ENCODE data around the gene TMEM81. TPM values are rescaled to one million over a fixed set of nuclear protein-coding genes. Genes with fewer than 3 reads are reported as not detected.

TMEM81 gene
- total and polyA plus RNA-seq, 2 donors (not counting 1 experiment from before 2014, with no cell fraction given), result 1.8 to 1.9 TPM

DNA sequence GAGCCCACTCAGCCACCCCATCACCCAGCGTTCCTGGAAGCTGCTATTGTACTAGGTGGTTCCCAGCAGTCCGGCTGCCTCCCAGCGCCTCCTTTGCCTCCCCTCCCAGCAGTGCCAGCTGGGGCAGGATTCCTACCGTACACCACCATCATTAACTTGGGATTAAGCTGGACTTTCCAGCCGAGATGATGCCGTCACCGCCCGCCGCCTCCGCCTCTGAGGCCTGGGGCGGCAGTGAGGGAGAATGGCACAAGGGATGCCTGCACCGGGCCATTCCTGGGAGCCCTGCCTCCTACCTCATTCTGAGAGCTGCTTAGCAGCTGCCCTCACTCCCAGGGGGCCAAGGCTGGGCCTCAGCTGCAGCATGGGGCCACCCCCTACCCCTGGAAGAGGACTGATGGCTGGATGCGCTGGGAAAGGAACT lies 28.1 kb downstream of the TMEM81 start:
- TF ChIP-seq, protein P1, sequence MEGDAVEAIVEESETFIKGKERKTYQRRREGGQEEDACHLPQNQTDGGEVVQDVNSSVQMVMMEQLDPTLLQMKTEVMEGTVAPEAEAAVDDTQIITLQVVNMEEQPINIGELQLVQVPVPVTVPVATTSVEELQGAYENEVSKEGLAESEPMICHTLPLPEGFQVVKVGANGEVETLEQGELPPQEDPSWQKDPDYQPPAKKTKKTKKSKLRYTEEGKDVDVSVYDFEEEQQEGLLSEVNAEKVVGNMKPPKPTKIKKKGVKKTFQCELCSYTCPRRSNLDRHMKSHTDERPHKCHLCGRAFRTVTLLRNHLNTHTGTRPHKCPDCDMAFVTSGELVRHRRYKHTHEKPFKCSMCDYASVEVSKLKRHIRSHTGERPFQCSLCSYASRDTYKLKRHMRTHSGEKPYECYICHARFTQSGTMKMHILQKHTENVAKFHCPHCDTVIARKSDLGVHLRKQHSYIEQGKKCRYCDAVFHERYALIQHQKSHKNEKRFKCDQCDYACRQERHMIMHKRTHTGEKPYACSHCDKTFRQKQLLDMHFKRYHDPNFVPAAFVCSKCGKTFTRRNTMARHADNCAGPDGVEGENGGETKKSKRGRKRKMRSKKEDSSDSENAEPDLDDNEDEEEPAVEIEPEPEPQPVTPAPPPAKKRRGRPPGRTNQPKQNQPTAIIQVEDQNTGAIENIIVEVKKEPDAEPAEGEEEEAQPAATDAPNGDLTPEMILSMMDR (conservative IDR thresholded peaks at IDR 0.05 in 1 of 2, IDR thresholded peaks at IDR 0.05 in 1 of 2; ENCODE audit: low read depth in 1 of 2, low read length in 2 of 2), result no peak
- TF ChIP-seq EZH2 (IDR thresholded peaks at IDR 0.05; ENCODE audit: low read length, missing control alignments), result no peak
- no peak overlapping the region for H2AFZ ChIP-seq (ENCODE audit: low read length)
- peaks cover 14% of the 10 kb centered on the region for H3K27me3 ChIP-seq (ENCODE audit: control insufficient read depth, insufficient read depth, low read length)
- H3K4me1 ChIP-seq (ENCODE audit: control insufficient read depth, extremely low read depth, insufficient read depth, low read length), result no peaks in the 10 kb centered on the region
- H3K36me3 ChIP-seq (ENCODE audit: control insufficient read depth, insufficient read depth, low read length), result no peaks in the 10 kb centered on the region
- no peak for DNase-seq (ENCODE audit: low read depth in 2 of 2)
- no peaks in the 10 kb centered on the region for H3K9me3 ChIP-seq (ENCODE audit: control insufficient read depth, insufficient read depth, low read depth, low read length)
- H4K20me1 ChIP-seq (ENCODE audit: control insufficient read depth, extremely low read depth, insufficient read depth, low read length), result no peaks in the 10 kb centered on the region
- H3K4me3 ChIP-seq (replicated peaks in 1 of 4; ENCODE audit: control extremely low read depth in 1 of 4, insufficient read depth in 1 of 4, low read depth in 3 of 4, low read length in 4 of 4), result no peak overlapping the region
- no peak overlapping the region for H3K4me2 ChIP-seq (ENCODE audit: extremely low read depth, insufficient read depth, low read length)
- H3K27ac ChIP-seq (ENCODE audit: insufficient read depth, low read length), result no peak overlapping the region
- H3K79me2 ChIP-seq (ENCODE audit: control insufficient read depth, insufficient read depth, low read length), result no peaks in the 10 kb centered on the region
- no peak overlapping the region for H3K9ac ChIP-seq (ENCODE audit: insufficient read depth, low read length)

DNA sequence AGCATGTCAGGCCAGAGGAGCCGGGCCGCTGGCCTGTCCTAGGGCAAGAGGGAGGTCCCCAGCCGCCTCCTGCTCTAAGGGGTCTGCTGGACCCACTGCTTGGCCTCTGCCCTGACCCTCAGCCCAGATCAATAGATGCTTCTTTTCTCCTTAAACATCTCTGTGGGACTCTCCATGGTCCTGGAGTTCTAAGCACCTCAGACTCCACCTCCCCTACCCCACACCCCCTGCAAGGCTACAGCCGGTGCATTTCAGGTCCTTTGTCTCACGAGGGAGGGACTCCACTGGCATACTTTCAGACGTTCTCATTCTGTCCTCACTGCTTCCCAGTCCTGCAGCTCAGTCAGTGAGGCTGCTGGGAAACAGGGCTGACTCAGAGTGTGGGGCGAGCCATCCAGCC lies 30.2 kb downstream of the TMEM81 start:
- H3K4me3 ChIP-seq (replicated peaks in 1 of 4; ENCODE audit: control extremely low read depth in 1 of 4, insufficient read depth in 1 of 4, low read depth in 3 of 4, low read length in 4 of 4), result no peak overlapping the region
- H3K4me2 ChIP-seq (ENCODE audit: extremely low read depth, insufficient read depth, low read length), result no peak overlapping the region
- TF ChIP-seq, protein P1 (conservative IDR thresholded peaks at IDR 0.05 in 1 of 2, IDR thresholded peaks at IDR 0.05 in 1 of 2; ENCODE audit: low read depth in 1 of 2, low read length in 2 of 2), result no peak
- no peak for TF ChIP-seq EZH2 (IDR thresholded peaks at IDR 0.05; ENCODE audit: low read length, missing control alignments)
- no peak overlapping the region for H2AFZ ChIP-seq (ENCODE audit: low read length)
- H3K9me3 ChIP-seq (ENCODE audit: control insufficient read depth, insufficient read depth, low read depth, low read length), result no peaks in the 10 kb centered on the region
- H3K27me3 ChIP-seq (ENCODE audit: control insufficient read depth, insufficient read depth, low read length), result peaks cover 14% of the 10 kb centered on the region
- no peaks in the 10 kb centered on the region for H3K79me2 ChIP-seq (ENCODE audit: control insufficient read depth, insufficient read depth, low read length)
- H3K4me1 ChIP-seq (ENCODE audit: control insufficient read depth, extremely low read depth, insufficient read depth, low read length), result no peaks in the 10 kb centered on the region
- no peak overlapping the region for H3K27ac ChIP-seq (ENCODE audit: insufficient read depth, low read length)
- H3K9ac ChIP-seq (ENCODE audit: insufficient read depth, low read length), result no peak overlapping the region
- DNase-seq (ENCODE audit: low read depth in 2 of 2), result no peak
- no peaks in the 10 kb centered on the region for H4K20me1 ChIP-seq (ENCODE audit: control insufficient read depth, extremely low read depth, insufficient read depth, low read length)
- H3K36me3 ChIP-seq (ENCODE audit: control insufficient read depth, insufficient read depth, low read length), result no peaks in the 10 kb centered on the region

DNA sequence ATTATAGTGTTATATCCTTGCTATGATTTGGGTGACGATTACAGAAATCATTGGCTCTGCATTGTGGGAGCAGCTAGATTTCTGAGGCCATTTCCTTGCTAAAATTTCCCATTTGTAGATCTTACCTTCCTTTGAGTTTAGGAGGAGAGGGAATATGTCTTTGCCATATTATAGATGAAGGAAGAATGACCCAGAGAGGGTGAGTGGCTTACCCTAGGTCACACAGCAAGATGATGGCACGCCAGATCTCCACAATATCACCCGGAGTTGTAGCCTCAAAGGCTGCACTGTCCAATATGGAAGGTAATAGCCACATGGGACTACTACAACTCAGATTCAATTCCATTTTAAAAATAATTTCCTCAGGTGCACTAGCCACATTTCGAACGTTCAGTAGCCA lies 31.0 kb downstream of the TMEM81 start:
- no peak overlapping the region for H3K4me3 ChIP-seq (replicated peaks in 1 of 4; ENCODE audit: control extremely low read depth in 1 of 4, insufficient read depth in 1 of 4, low read depth in 3 of 4, low read length in 4 of 4)
- no peak overlapping the region for H3K27ac ChIP-seq (ENCODE audit: insufficient read depth, low read length)
- no peak overlapping the region for H3K4me2 ChIP-seq (ENCODE audit: extremely low read depth, insufficient read depth, low read length)
- H3K9me3 ChIP-seq (ENCODE audit: control insufficient read depth, insufficient read depth, low read depth, low read length), result no peaks in the 10 kb centered on the region
- peaks cover 14% of the 10 kb centered on the region for H3K27me3 ChIP-seq (ENCODE audit: control insufficient read depth, insufficient read depth, low read length)
- TF ChIP-seq EZH2 (IDR thresholded peaks at IDR 0.05; ENCODE audit: low read length, missing control alignments), result no peak
- TF ChIP-seq, protein P1 (conservative IDR thresholded peaks at IDR 0.05 in 1 of 2, IDR thresholded peaks at IDR 0.05 in 1 of 2; ENCODE audit: low read depth in 1 of 2, low read length in 2 of 2), result no peak
- no peak for DNase-seq (ENCODE audit: low read depth in 2 of 2)
- no peaks in the 10 kb centered on the region for H3K4me1 ChIP-seq (ENCODE audit: control insufficient read depth, extremely low read depth, insufficient read depth, low read length)
- H4K20me1 ChIP-seq (ENCODE audit: control insufficient read depth, extremely low read depth, insufficient read depth, low read length), result no peaks in the 10 kb centered on the region
- no peaks in the 10 kb centered on the region for H3K36me3 ChIP-seq (ENCODE audit: control insufficient read depth, insufficient read depth, low read length)
- no peaks in the 10 kb centered on the region for H3K79me2 ChIP-seq (ENCODE audit: control insufficient read depth, insufficient read depth, low read length)
- H2AFZ ChIP-seq (ENCODE audit: low read length), result no peak overlapping the region
- no peak overlapping the region for H3K9ac ChIP-seq (ENCODE audit: insufficient read depth, low read length)

Measured in fibroblast of lung (primary cell).